Endothelial cell of umbilical vein (primary cell): ENCODE measurements around the gene UNKL. TPM values are rescaled to one million over a fixed set of nuclear protein-coding genes. Genes with fewer than 3 reads are reported as not detected.

ENCODE experiments used
- BruUV-seq: library from RNA; stranded (reverse); fragments of 400-500 nt; replicated peaks from 2 replicates; lab custom pipeline; 2021; lab: Mats Ljungman, UMichigan
- CTCF ChIA-PET: fragments of 300-600, 350-600 bp; sonication (Branson Sonifier 250); formaldehyde crosslinking; loops from one replicate; lab custom pipeline; 2021; ENCODE audit warnings: antibody characterized with exemption, inconsistent platforms; lab: Charles Lee
- POLR2A ChIA-PET: fragments of 300-600, 350-600 bp; sonication (Branson Sonifier 250); formaldehyde crosslinking; loops from one replicate; lab custom pipeline; 2021; ENCODE audit warnings: antibody characterized with exemption, inconsistent platforms; lab: Charles Lee
- DNase-seq: peaks from one replicate; pipeline ENCODE4 v3.0.0-alpha.2; 2011; ENCODE audit warnings: low read depth, low spot score
- FAIRE-seq: peaks from 2 replicates; lab custom pipeline; 2011; peaks lifted over from hg19 to GRCh38; lab: Jason Lieb, UNC
- H2AFZ ChIP-seq: 2 replicates; pipeline ENCODE4 v1.6.0; 2012; ENCODE audit warnings: low read depth, low read length, control low read depth, inconsistent platforms
- H3K27ac ChIP-seq: 2 replicates; pipeline ENCODE4 v1.5.1; 2011; ENCODE audit warnings: low read depth, mild to moderate bottlenecking, control low read depth, low read length, moderate library complexity; ENCODE audit not compliant: insufficient read depth
- H3K27me3 ChIP-seq, 2 experiments: 2 replicates each; pipeline versions ENCODE4 v1.6.0 to v1.6.1; 2011; ENCODE audit warnings: low read length in 2 of 2, mixed read lengths in 1 of 2; ENCODE audit not compliant: control insufficient read depth in 2 of 2, insufficient read depth in 2 of 2
- H3K36me3 ChIP-seq, 2 experiments: 2 replicates in 1 of 2; 3 replicates in 1 of 2; pipeline ENCODE4 v1.5.1; 2011; ENCODE audit warnings: low read length in 2 of 2, mild to moderate bottlenecking in 1 of 2, moderate library complexity in 1 of 2; ENCODE audit not compliant: control insufficient read depth in 2 of 2, insufficient read depth in 2 of 2; ENCODE audit errors: extremely low read depth in 1 of 2
- H3K4me1 ChIP-seq: 3 replicates; pipeline ENCODE4 v1.5.1; 2011; ENCODE audit warnings: mild to moderate bottlenecking, low read length; ENCODE audit not compliant: control insufficient read depth, insufficient read depth; ENCODE audit errors: extremely low read depth
- H3K4me2 ChIP-seq: 2 replicates; pipeline ENCODE4 v1.6.1; 2011; ENCODE audit warnings: low read length, control low read depth, mixed read lengths; ENCODE audit not compliant: insufficient read depth
- H3K4me3 ChIP-seq, 3 experiments: fragments of 200-600 bp in 1 of 3; sonication (generic), shearing (Covaris generic) in 1 of 3; replicated peaks in 1 of 3; 2 replicates each; pipeline ENCODE4 v1.5.1; 2011 to 2016; ENCODE audit warnings: control low read depth in 3 of 3, low read length in 3 of 3, mild to moderate bottlenecking in 2 of 3, inconsistent platforms in 1 of 3, low read depth in 1 of 3, moderate library complexity in 1 of 3; ENCODE audit not compliant: insufficient read depth in 1 of 3
- H3K79me2 ChIP-seq: 2 replicates; pipeline ENCODE4 v1.6.0; 2012; ENCODE audit warnings: low read length, inconsistent platforms; ENCODE audit not compliant: control insufficient read depth, insufficient read depth
- H3K9ac ChIP-seq: replicated peaks from 2 replicates; pipeline ENCODE3; 2011; ENCODE audit warnings: low read length, control low read depth; ENCODE audit not compliant: insufficient read depth; ENCODE audit errors: extremely low read depth
- H3K9me1 ChIP-seq: replicated peaks from 3 replicates; pipeline ENCODE4 v1.6.0; 2011; ENCODE audit warnings: mild to moderate bottlenecking, low read length; ENCODE audit not compliant: control insufficient read depth, insufficient read depth; ENCODE audit errors: extremely low read depth
- H3K9me3 ChIP-seq: replicated peaks from 2 replicates; pipeline ENCODE4 v1.5.1; 2012; ENCODE audit warnings: low read length, inconsistent platforms; ENCODE audit not compliant: control insufficient read depth, insufficient read depth
- H4K20me1 ChIP-seq: replicated peaks from 2 replicates; pipeline ENCODE3; 2011; ENCODE audit warnings: mild to moderate bottlenecking, low read length; ENCODE audit not compliant: control insufficient read depth, insufficient read depth; ENCODE audit errors: extremely low read depth
- EZH2 ChIP-seq: IDR thresholded peaks from 2 replicates; pipeline ENCODE4 v1.6.1; 2012; ENCODE audit warnings: borderline replicate concordance, low read depth, mild to moderate bottlenecking, moderate library complexity, low read length, inconsistent platforms; ENCODE audit not compliant: severe bottlenecking
- FOS ChIP-seq: IDR thresholded peaks from 2 replicates; pipeline ENCODE4 v1.6.1; 2011; ENCODE audit warnings: mild to moderate bottlenecking, low read length, moderate library complexity, borderline replicate concordance; ENCODE audit not compliant: insufficient read depth
- GATA2 ChIP-seq: IDR thresholded peaks from 2 replicates; pipeline ENCODE4 v1.7.0; 2011; ENCODE audit warnings: low read depth, mild to moderate bottlenecking, moderate library complexity, mixed read lengths, low read length; ENCODE audit not compliant: insufficient read length, insufficient read depth
- JUN ChIP-seq: IDR thresholded peaks from 2 replicates; pipeline ENCODE4 v1.6.1; 2011; ENCODE audit warnings: borderline replicate concordance, low read depth; ENCODE audit not compliant: insufficient read length, insufficient read depth
- MYC ChIP-seq: IDR thresholded peaks from one replicate; pipeline ENCODE4 v1.6.1; 2011; ENCODE audit warnings: mild to moderate bottlenecking, low read depth, low read length
- POLR2A ChIP-seq: IDR thresholded peaks from 2 replicates; pipeline ENCODE4 v1.6.1; 2012; ENCODE audit warnings: low read depth, mild to moderate bottlenecking, control low read depth, low read length
- POLR2AphosphoS5 ChIP-seq: IDR thresholded peaks from 2 replicates; pipeline ENCODE4 v1.6.1; 2012; ENCODE audit warnings: low read depth, mild to moderate bottlenecking, control low read depth, low read length, moderate library complexity; ENCODE audit not compliant: insufficient read depth
- dilution Hi-C: fragments of 300-500 bp; cut with MboI; formaldehyde crosslinking; loops from one replicate; pipeline ENCODE4 v1.15.0; 2019; ENCODE audit warnings: low sequenced_read_pairs; ENCODE audit not compliant: extremely low pct_ligation_motif_present
- intact Hi-C: fragments of 100-400 bp; cut with micrococcal nuclease; formaldehyde crosslinking; loops from one replicate; pipeline ENCODE4 v1.10.0; 2022
- polyA plus RNA-seq, 4 experiments: library from polyadenylated mRNA; depleted of rRNA in 3 of 4; stranded (reverse) in 3 of 4; unstranded in 1 of 4; fragments of >200 nt; gene quantifications; 2 replicates each; pipeline versions ENCODE4 v1.2.1 to v1.2.3, GENCODE V29; 2011 to 2012; ENCODE audit warnings: missing spikeins in 1 of 4
- total RNA-seq: library from RNA; stranded (reverse); gene quantifications from 2 replicates; pipeline ENCODE4 v1.2.3, GENCODE V29; 2021
- TF ChIP-seq, protein P1 (sequence below), 2 donors: IDR thresholded peaks; 1 replicate in 1 of 2; 2 replicates in 1 of 2; pipeline ENCODE4 v1.5.1; 2011; ENCODE audit warnings: low read length in 2 of 2, mild to moderate bottlenecking in 2 of 2, moderate library complexity in 2 of 2, control low read depth in 1 of 2, inconsistent platforms in 1 of 2, low read depth in 1 of 2; ENCODE audit not compliant: insufficient read depth in 1 of 2; ENCODE audit errors: extremely low read depth in 1 of 2
- TF ChIP-seq, protein P2 (sequence below): IDR thresholded peaks from 2 replicates; pipeline ENCODE4 v1.6.1; 2011; ENCODE audit not compliant: insufficient read depth, insufficient read length

The UNKL gene
- total and polyA plus RNA-seq, 2 donors (not counting 3 experiments of a cell fraction or from before 2014, with no cell fraction given), result 17.1 to 32.8 TPM

DNA sequence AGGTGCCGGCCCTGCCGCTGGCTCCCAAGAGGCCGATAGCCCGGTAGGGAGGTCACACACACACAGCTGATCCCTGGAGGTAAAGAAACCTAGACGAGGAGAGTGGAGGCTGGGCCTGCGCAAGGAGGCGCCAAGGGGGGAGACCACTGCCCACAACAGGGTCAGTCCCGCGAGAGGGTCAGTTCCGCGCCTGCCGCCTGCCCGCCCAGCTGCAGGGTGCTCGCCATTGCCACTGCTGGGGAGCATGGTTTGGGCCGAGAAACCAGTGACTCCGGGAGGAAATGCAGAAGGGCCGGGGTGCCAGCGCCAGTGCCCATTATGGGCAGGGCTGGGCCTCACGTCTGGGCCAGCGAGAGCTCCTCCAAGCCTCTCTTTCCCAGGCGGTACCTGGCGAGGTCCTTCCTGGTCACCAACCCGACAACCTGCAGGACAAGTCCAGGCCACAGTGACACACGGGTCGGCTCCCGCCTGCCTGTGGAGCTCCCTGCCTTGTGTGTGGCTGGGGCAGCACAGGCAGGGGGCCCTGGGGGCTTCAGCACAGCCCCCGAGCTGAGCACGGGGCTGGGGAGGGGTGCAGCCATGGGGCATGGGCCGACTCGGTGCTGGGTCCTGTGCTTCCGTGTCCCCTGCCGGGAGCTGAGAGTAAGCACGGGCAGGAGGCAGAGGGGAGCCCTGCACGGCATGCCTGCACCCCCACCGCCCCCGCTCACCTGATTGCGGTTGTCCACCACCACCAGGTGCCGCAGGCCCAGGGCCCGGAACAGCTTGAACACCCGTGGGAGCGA lies 32.0 kb upstream of the UNKL start:
- DNase-seq (no peak), FAIRE-seq (no peak)
- Histone ChIP-seq H3K27me3 (no peaks in the 10 kb centered on the region), H3K79me2 (no peaks in the 10 kb centered on the region), H3K9me1 (no peaks in the 10 kb centered on the region), H3K4me2 (no peak overlapping the region), H3K9me3 (no peaks in the 10 kb centered on the region), H2AFZ (no peak overlapping the region), H3K4me1 (no peaks in the 10 kb centered on the region), H3K36me3 (peaks cover 0 to 21% of the 10 kb centered on the region in 2 experiments), H3K9ac (no peak overlapping the region), H3K4me3 (no peak overlapping the region), H3K27ac (no peak overlapping the region), H4K20me1 (no peaks in the 10 kb centered on the region)
- intact Hi-C loops, result no loop called here
- no peak for TF ChIP-seq GATA2
- TF ChIP-seq POLR2A, result no peak
- TF ChIP-seq, protein P1, sequence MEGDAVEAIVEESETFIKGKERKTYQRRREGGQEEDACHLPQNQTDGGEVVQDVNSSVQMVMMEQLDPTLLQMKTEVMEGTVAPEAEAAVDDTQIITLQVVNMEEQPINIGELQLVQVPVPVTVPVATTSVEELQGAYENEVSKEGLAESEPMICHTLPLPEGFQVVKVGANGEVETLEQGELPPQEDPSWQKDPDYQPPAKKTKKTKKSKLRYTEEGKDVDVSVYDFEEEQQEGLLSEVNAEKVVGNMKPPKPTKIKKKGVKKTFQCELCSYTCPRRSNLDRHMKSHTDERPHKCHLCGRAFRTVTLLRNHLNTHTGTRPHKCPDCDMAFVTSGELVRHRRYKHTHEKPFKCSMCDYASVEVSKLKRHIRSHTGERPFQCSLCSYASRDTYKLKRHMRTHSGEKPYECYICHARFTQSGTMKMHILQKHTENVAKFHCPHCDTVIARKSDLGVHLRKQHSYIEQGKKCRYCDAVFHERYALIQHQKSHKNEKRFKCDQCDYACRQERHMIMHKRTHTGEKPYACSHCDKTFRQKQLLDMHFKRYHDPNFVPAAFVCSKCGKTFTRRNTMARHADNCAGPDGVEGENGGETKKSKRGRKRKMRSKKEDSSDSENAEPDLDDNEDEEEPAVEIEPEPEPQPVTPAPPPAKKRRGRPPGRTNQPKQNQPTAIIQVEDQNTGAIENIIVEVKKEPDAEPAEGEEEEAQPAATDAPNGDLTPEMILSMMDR (IDR thresholded peaks at IDR 0.05; ENCODE audit: extremely low read depth in 1 of 2, insufficient read depth in 1 of 2, low read depth in 1 of 2, low read length in 2 of 2), result no peak
- no peak for TF ChIP-seq FOS
- TF ChIP-seq JUN, result no peak
- TF ChIP-seq POLR2AphosphoS5, result no peak
- TF ChIP-seq, protein P2, sequence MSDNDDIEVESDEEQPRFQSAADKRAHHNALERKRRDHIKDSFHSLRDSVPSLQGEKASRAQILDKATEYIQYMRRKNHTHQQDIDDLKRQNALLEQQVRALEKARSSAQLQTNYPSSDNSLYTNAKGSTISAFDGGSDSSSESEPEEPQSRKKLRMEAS, result no peak
- TF ChIP-seq MYC, result no peak
- no peak for TF ChIP-seq EZH2
- ChIA-PET POLR2A (no interaction called here), CTCF (no interaction called here)
- no TSS peak for BruUV-seq
- dilution Hi-C loops, result no loop called here
